H1 (cell line): ENCODE data around the gene LRP8. TPM values are rescaled to one million over a fixed set of nuclear protein-coding genes. Genes with fewer than 3 reads are reported as not detected.

Source experiments
- CTCF ChIA-PET: fragments of 300-600 bp; sonication (Branson Sonifier 250); formaldehyde crosslinking; loops from one replicate; lab custom pipeline; 2021; ENCODE audit not compliant: partially characterized antibody; lab: Charles Lee
- POLR2A ChIA-PET: fragments of 300-600 bp; sonication (Branson Sonifier 250); formaldehyde crosslinking; loops from one replicate; lab custom pipeline; 2021; ENCODE audit warnings: inconsistent platforms; ENCODE audit not compliant: partially characterized antibody; lab: Charles Lee
- DNase-seq, 2 experiments: peaks; one replicate each; pipeline versions ENCODE4 v3.0.0 to v3.0.0-alpha.2; 2010 to 2022; ENCODE audit warnings: low spot score in 2 of 2, low read depth in 1 of 2, mixed read lengths in 1 of 2
- FAIRE-seq: peaks from 2 replicates; lab custom pipeline; 2011; peaks lifted over from hg19 to GRCh38; lab: Jason Lieb, UNC
- H2AFZ ChIP-seq: 2 replicates; pipeline ENCODE4 v1.8.1; 2012; ENCODE audit warnings: low read length, inconsistent platforms
- H2AK5ac ChIP-seq: 2 replicates; pipeline ENCODE4 v1.6.1; 2013; ENCODE audit warnings: low read depth, low read length
- H2BK120ac ChIP-seq: replicated peaks from 2 replicates; pipeline ENCODE3; 2013; ENCODE audit warnings: low read depth, low read length, inconsistent platforms
- H2BK12ac ChIP-seq: 2 replicates; pipeline ENCODE4 v1.6.1; 2013; ENCODE audit warnings: low read depth, low read length
- H2BK15ac ChIP-seq: 2 replicates; pipeline ENCODE4 v1.6.1; 2013; ENCODE audit warnings: low read length
- H2BK20ac ChIP-seq: 2 replicates; pipeline ENCODE4 v1.6.1; 2013; ENCODE audit warnings: low read length
- H2BK5ac ChIP-seq: 2 replicates; pipeline ENCODE4 v1.6.1; 2013; ENCODE audit warnings: low read depth, low read length
- H3K14ac ChIP-seq: 2 replicates; pipeline ENCODE4 v1.6.1; 2013; ENCODE audit warnings: inconsistent platforms; ENCODE audit not compliant: insufficient read length
- H3K18ac ChIP-seq: 2 replicates; pipeline ENCODE4 v1.6.1; 2013; ENCODE audit warnings: low read length; ENCODE audit errors: extremely low read depth
- H3K23ac ChIP-seq: 2 replicates; pipeline ENCODE4 v1.6.1; 2013; ENCODE audit warnings: inconsistent platforms; ENCODE audit not compliant: insufficient read length
- H3K23me2 ChIP-seq: 2 replicates; pipeline ENCODE4 v1.6.1; 2013; ENCODE audit warnings: low read depth, low read length
- H3K27ac ChIP-seq: 2 replicates; pipeline ENCODE4 v1.6.1; 2011; ENCODE audit warnings: low read depth, low read length, inconsistent platforms
- H3K27me3 ChIP-seq, 4 experiments: replicated peaks in 1 of 4; 1 replicate in 1 of 4; 2 replicates in 3 of 4; pipeline versions ENCODE4 v1.6.1 to v1.8.1; 2011 to 2013; ENCODE audit warnings: low read length in 3 of 4, mild to moderate bottlenecking in 3 of 4, inconsistent platforms in 2 of 4, mixed read lengths in 2 of 4, moderate library complexity in 1 of 4; ENCODE audit not compliant: control insufficient read depth in 3 of 4, insufficient read depth in 3 of 4; ENCODE audit errors: extremely low read depth in 1 of 4
- H3K36me3 ChIP-seq, 4 experiments: 2 replicates each; pipeline versions ENCODE4 v1.6.1 to v1.8.1; 2011 to 2013; ENCODE audit warnings: mild to moderate bottlenecking in 4 of 4, low read length in 3 of 4, moderate library complexity in 2 of 4, control low read depth in 1 of 4, inconsistent platforms in 1 of 4; ENCODE audit not compliant: insufficient read depth in 4 of 4, control insufficient read depth in 2 of 4
- H3K4ac ChIP-seq: replicated peaks from 2 replicates; pipeline ENCODE3; 2013; ENCODE audit warnings: low read length, low read depth, mixed read lengths, inconsistent platforms; ENCODE audit not compliant: insufficient read length
- H3K4me1 ChIP-seq, 4 experiments: replicated peaks in 1 of 4; 1 replicate in 1 of 4; 2 replicates in 3 of 4; pipeline versions ENCODE4 v1.6.1 to v1.8.1; 2011 to 2013; ENCODE audit warnings: low read length in 3 of 4, inconsistent platforms in 2 of 4, mixed read lengths in 1 of 4; ENCODE audit not compliant: insufficient read depth in 4 of 4, control insufficient read depth in 3 of 4
- H3K4me2 ChIP-seq, 2 experiments: 2 replicates each; pipeline versions ENCODE4 v1.6.1 to v1.8.1; 2011 to 2013; ENCODE audit warnings: low read depth in 2 of 2, low read length in 2 of 2, control low read depth in 1 of 2, inconsistent platforms in 1 of 2, mild to moderate bottlenecking in 1 of 2; ENCODE audit not compliant: insufficient read depth in 1 of 2
- H3K4me3 ChIP-seq, 4 experiments: fragments of 200-600, 300-600 bp in 1 of 4; sonication (generic), shearing (Covaris generic), sonication (Bioruptor Twin) in 1 of 4; 2 replicates each; pipeline versions ENCODE4 v1.5.1 to v1.8.1; 2011 to 2016; ENCODE audit warnings: low read length in 4 of 4, low read depth in 3 of 4, control low read depth in 2 of 4, inconsistent platforms in 2 of 4, mild to moderate bottlenecking in 2 of 4, mixed read lengths in 1 of 4, moderate library complexity in 1 of 4; ENCODE audit not compliant: insufficient read depth in 2 of 4; ENCODE audit errors: extremely low read depth in 1 of 4
- H3K56ac ChIP-seq: replicated peaks from 2 replicates; pipeline ENCODE3; 2013; ENCODE audit warnings: low read depth, mild to moderate bottlenecking, mixed read lengths, low read length, inconsistent platforms; ENCODE audit not compliant: insufficient read length
- H3K79me1 ChIP-seq: 2 replicates; pipeline ENCODE4 v1.6.1; 2013; ENCODE audit warnings: low read depth, low read length, control low read depth
- H3K79me2 ChIP-seq, 2 experiments: 2 replicates each; pipeline versions ENCODE4 v1.6.1 to v1.8.1; 2012 to 2013; ENCODE audit warnings: low read length in 2 of 2, mild to moderate bottlenecking in 2 of 2, inconsistent platforms in 1 of 2; ENCODE audit not compliant: insufficient read depth in 2 of 2, control insufficient read depth in 1 of 2
- H3K9ac ChIP-seq, 4 experiments: replicated peaks in 1 of 4; 1 replicate in 1 of 4; 2 replicates in 3 of 4; pipeline versions ENCODE4 v1.6.1 to v1.8.1; 2011 to 2013; ENCODE audit warnings: low read depth in 3 of 4, low read length in 3 of 4, control low read depth in 2 of 4, mild to moderate bottlenecking in 2 of 4, moderate library complexity in 2 of 4, inconsistent platforms in 1 of 4; ENCODE audit errors: extremely low read depth in 1 of 4
- H3K9me3 ChIP-seq, 2 experiments: 2 replicates each; pipeline versions ENCODE4 v1.6.1 to v1.8.1; 2012 to 2013; ENCODE audit warnings: mild to moderate bottlenecking in 2 of 2, moderate library complexity in 2 of 2, control low read depth in 1 of 2, inconsistent platforms in 1 of 2, low read depth in 1 of 2, low read length in 1 of 2, mixed read lengths in 1 of 2; ENCODE audit not compliant: insufficient read depth in 2 of 2
- H4K20me1 ChIP-seq, 2 experiments: replicated peaks in 1 of 2; 2 replicates each; pipeline versions ENCODE3 to v1.8.1; 2011 to 2013; ENCODE audit warnings: inconsistent platforms in 2 of 2, low read length in 2 of 2, mild to moderate bottlenecking in 1 of 2; ENCODE audit not compliant: insufficient read depth in 2 of 2, control insufficient read depth in 1 of 2
- H4K5ac ChIP-seq: 2 replicates; pipeline ENCODE4 v1.6.1; 2013; ENCODE audit warnings: low read length, low read depth, mixed read lengths, inconsistent platforms; ENCODE audit not compliant: insufficient read length
- H4K8ac ChIP-seq: 2 replicates; pipeline ENCODE4 v1.8.0; 2013; ENCODE audit warnings: mild to moderate bottlenecking, moderate library complexity, low read length, inconsistent platforms; ENCODE audit not compliant: insufficient read depth; ENCODE audit errors: extremely low read depth
- H4K91ac ChIP-seq: replicated peaks from 2 replicates; pipeline ENCODE3; 2013; ENCODE audit warnings: low read length, mixed read lengths, inconsistent platforms; ENCODE audit not compliant: insufficient read length
- CTCF ChIP-seq, 3 experiments: IDR thresholded peaks; 1 replicate in 2 of 3; 2 replicates in 1 of 3; pipeline versions ENCODE4 v1.5.1 to v1.6.1; 2011; ENCODE audit warnings: low read length in 3 of 3, mild to moderate bottlenecking in 3 of 3, inconsistent platforms in 2 of 3, low read depth in 1 of 3, moderate library complexity in 1 of 3; ENCODE audit not compliant: insufficient read depth in 1 of 3; ENCODE audit errors: control extremely low read depth in 1 of 3
- RBBP5 ChIP-seq: IDR thresholded peaks from 2 replicates; pipeline ENCODE4 v1.7.1; 2012; ENCODE audit warnings: low read depth, mild to moderate bottlenecking, inconsistent platforms, low read length, moderate library complexity, borderline replicate concordance
- SP1 ChIP-seq: IDR thresholded peaks from 2 replicates; pipeline ENCODE4 v1.6.1; 2011; ENCODE audit warnings: low read depth, low read length
- TAF1 ChIP-seq: IDR thresholded peaks from 2 replicates; pipeline ENCODE4 v1.6.1; 2011; ENCODE audit warnings: mild to moderate bottlenecking, low read depth, low read length
- TEAD4 ChIP-seq: IDR thresholded peaks from 2 replicates; pipeline ENCODE4 v1.6.1; 2012; ENCODE audit warnings: low read depth, low read length, inconsistent platforms, mixed read lengths
- WGBS, 2 experiments: shearing (Covaris generic) in 1 of 2; methylation state at CpG; one replicate each; pipeline versions ENCODE4 v1.1.6 to v1.1.7; 2013 to 2015; ENCODE audit warnings: low lambda C conversion rate in 2 of 2, mixed read lengths in 2 of 2, inconsistent platforms in 1 of 2, low coverage in 1 of 2, missing lambda C conversion rate in 1 of 2; ENCODE audit not compliant: insufficient replicate concordance in 2 of 2, insufficient coverage in 1 of 2, insufficient read length in 1 of 2; ENCODE audit errors: extremely low coverage in 1 of 2, missing lambda C conversion rate in 1 of 2; 5-methylcytosine and 5-hydroxymethylcytosine counted together
- polyA plus RNA-seq, 7 experiments: library from polyadenylated mRNA; depleted of rRNA in 3 of 7; stranded (reverse) in 5 of 7; unstranded in 2 of 7; fragments of >200 nt in 5 of 7; fragments of 200-250 nt in 2 of 7; gene quantifications; 1 replicate in 5 of 7; 2 replicates in 1 of 7; 4 replicates in 1 of 7; pipeline versions ENCODE4 v1.2.1 to v1.2.3, GENCODE V29; 2011 to 2013; ENCODE audit warnings: missing spikeins in 2 of 7, mixed read lengths in 2 of 7
- total RNA-seq: library from RNA; stranded (reverse); fragmentation: NEBNext Ultra II Directional; extraction: Animal tissue kit (Norgen Biotek cat#: 25700); gene quantifications from 2 replicates; pipeline ENCODE4 v1.2.1, GENCODE V29; 2021

The LRP8 gene
- total and polyA plus RNA-seq, 2 of the 8 experiments (the other 6 are each of a cell fraction or from before 2014, with no cell fraction given), result 63.2 to 66.4 TPM

- FAIRE-seq (no peak), DNase-seq (peak in 1 of 2 experiments; percentile 43)
- no peak overlapping the region for H3K9ac ChIP-seq
- peaks cover 0 to 7% (median 1%) of the 10 kb centered on the region in 4 experiments; a peak in 1 of 7 replicates for H3K4me1 ChIP-seq
- H3K4me2 ChIP-seq, result no peak overlapping the region
- no peak overlapping the region for H2BK12ac ChIP-seq
- no peaks in the 10 kb centered on the region for H3K79me2 ChIP-seq
- no peak overlapping the region for H2BK20ac ChIP-seq
- H3K18ac ChIP-seq, result no peak overlapping the region
- H3K4ac ChIP-seq, result no peak overlapping the region
- no peak overlapping the region for H2AK5ac ChIP-seq
- no peak overlapping the region for H2BK120ac ChIP-seq
- H4K91ac ChIP-seq, result no peak overlapping the region
- ChIA-PET POLR2A (no interaction called here), CTCF (no interaction called here)
- H3K23me2 ChIP-seq, result no peaks in the 10 kb centered on the region; the same call in 1 of the 2 replicates
- H3K9me3 ChIP-seq, result no peaks in the 10 kb centered on the region
- H3K27me3 ChIP-seq, result no peaks in the 10 kb centered on the region; a peak in 1 of 7 replicates
- 84% methylated on average over 8 of the region's 8 CpGs; no CpG with 5 or more reads in 1 of the 2 experiments for WGBS, 2 experiments
- H3K23ac ChIP-seq, result no peak overlapping the region
- no peaks in the 10 kb centered on the region for H4K20me1 ChIP-seq
- no peak overlapping the region for H3K27ac ChIP-seq
- TF ChIP-seq RBBP5 (no peak), TEAD4 (no peak), CTCF (IDR thresholded peaks at IDR 0.05; ENCODE audit: control extremely low read depth in 1 of 3, insufficient read depth in 1 of 3, low read depth in 1 of 3, low read length in 3 of 3) (no peak), SP1 (no peak), TAF1 (no peak)
- H3K36me3 ChIP-seq, result no peaks in the 10 kb centered on the region
- H2BK5ac ChIP-seq, result no peak overlapping the region
- 0 out of 2 replicates have a peak overlapping the region, but pooled peaks have one; percentile 12 for H2BK15ac ChIP-seq
- no peak overlapping the region for H3K4me3 ChIP-seq
- no peak overlapping the region for H4K8ac ChIP-seq
- H3K14ac ChIP-seq, result no peak overlapping the region
- H3K56ac ChIP-seq, result no peak overlapping the region
- H4K5ac ChIP-seq, result no peak overlapping the region
- H3K79me1 ChIP-seq, result no peaks in the 10 kb centered on the region
- 0 out of 2 replicates have a peak overlapping the region, but pooled peaks have one; percentile 4 for H2AFZ ChIP-seq
These were observed 23.2 kb upstream of the LRP8 start for GRCh38 chr1:53350853-53351767.
